MCF 10A (cell line): ENCODE results near the gene CNDP2. TPM values are rescaled to one million over a fixed set of nuclear protein-coding genes. Genes with fewer than 3 reads are reported as not detected.
"Not testable (repeated sequence)": the region's sequence is repeated elsewhere in the genome, so short reads cannot be mapped to it uniquely, and the experiment has no call there.

Source experiments
- BruUV-seq: library from RNA; stranded (reverse); fragments of 400-500 nt; replicated peaks from 2 replicates; lab custom pipeline; 2021; lab: Mats Ljungman, UMichigan
- CTCF ChIA-PET: fragments of 300-600 bp; sonication (Branson Sonifier 250); formaldehyde crosslinking; extraction: SDS; loops from one replicate; lab custom pipeline; 2021; ENCODE audit warnings: antibody characterized with exemption, inconsistent platforms; lab: Yijun Ruan, JAX
- POLR2A ChIA-PET: fragments of 300-600, 350-650 bp; sonication (Branson Sonifier 250); formaldehyde crosslinking; extraction: SDS; loops from one replicate; lab custom pipeline; 2020; ENCODE audit warnings: antibody characterized with exemption, inconsistent platforms; lab: Yijun Ruan, JAX
- DNase-seq: peaks from one replicate; pipeline ENCODE4 v3.0.0-alpha.2; 2018; ENCODE audit not compliant: unreplicated experiment
- H3K27ac Mint-ChIP-seq: one replicate; pipeline ENCODE4 v1.8.0; 2022; ENCODE audit warnings: mild to moderate bottlenecking, low read depth, mixed read lengths; ENCODE audit not compliant: unreplicated experiment
- H3K27me3 Mint-ChIP-seq: one replicate; pipeline ENCODE4 v1.8.0; 2022; ENCODE audit warnings: mixed read lengths; ENCODE audit not compliant: insufficient read depth, unreplicated experiment
- H3K36me3 Mint-ChIP-seq: one replicate; pipeline ENCODE4 v1.8.0; 2022; ENCODE audit warnings: mild to moderate bottlenecking, moderate library complexity, mixed read lengths; ENCODE audit not compliant: insufficient read depth, unreplicated experiment
- H3K4me1 Mint-ChIP-seq: one replicate; pipeline ENCODE4 v1.8.0; 2022; ENCODE audit warnings: mixed read lengths; ENCODE audit not compliant: insufficient read depth, unreplicated experiment
- H3K4me3 Mint-ChIP-seq: one replicate; pipeline ENCODE4 v1.8.0; 2022; ENCODE audit warnings: mild to moderate bottlenecking, moderate library complexity, mixed read lengths; ENCODE audit not compliant: unreplicated experiment
- H3K9me3 Mint-ChIP-seq: one replicate; pipeline ENCODE4 v1.8.0; 2022; ENCODE audit warnings: mixed read lengths; ENCODE audit not compliant: unreplicated experiment
- CTCF ChIP-seq: fragments of 200-600 bp; IDR thresholded peaks from one replicate; pipeline ENCODE4 v1.8.0; 2022; ENCODE audit warnings: antibody characterized with exemption, mild to moderate bottlenecking; ENCODE audit not compliant: unreplicated experiment
- intact Hi-C: fragments of 100-400 bp; cut with micrococcal nuclease; formaldehyde crosslinking; loops from 2 replicates; pipeline ENCODE4 v1.14.1; 2022
- total RNA-seq: library from RNA; stranded (reverse); gene quantifications from 2 replicates; pipeline ENCODE4 v1.2.3, GENCODE V29; 2022

The CNDP2 gene
- total RNA-seq, 1 experiment from 2014 or later: 194 TPM

- intact Hi-C loops: loop anchor here (2.0 to 5.0 kb wide), 2 partner anchors 54 to 207 kb away; partner anchors contain the start of gene CYB5A
- Mint-ChIP-seq H3K27ac (peak overlapping the region; percentile 88), H3K4me1 (peaks cover 22% of the 10 kb centered on the region), H3K4me3 (peak overlapping the region; percentile 71), H3K36me3 (peaks cover 40% of the 10 kb centered on the region), H3K27me3 (no peaks in the 10 kb centered on the region), H3K9me3 (no peaks in the 10 kb centered on the region)
- no TSS peak for BruUV-seq
- no peak for TF ChIP-seq CTCF
- POLR2A ChIA-PET: interaction anchor here (0.6 to 2.7 kb wide), 6 partner anchors 33 to 302 kb away, joined by 3 to 13 read pairs (median 4); no protein-coding TSS in a partner anchor
- CTCF ChIA-PET: interaction anchor here (0.7 to 6.0 kb wide), 5 partner anchors 47 to 1697 kb away, joined by 3 to 57 read pairs (median 4); no protein-coding TSS in a partner anchor
- DNase-seq: peak; percentile 41
Measured at GRCh38 chr18:74498712-74499627, 2.8 kb downstream of the CNDP2 start.

- no peaks in the 10 kb centered on the region for H3K9me3 Mint-ChIP-seq
Measured at GRCh38 chr18:74499633-74500032, 3.5 kb downstream of the CNDP2 start.

GRCh38 chr18:74500372-74500771 is 4.2 kb downstream of the CNDP2 start:
- no peaks in the 10 kb centered on the region for H3K27me3 Mint-ChIP-seq
- H3K36me3 Mint-ChIP-seq: peaks cover 45% of the 10 kb centered on the region
- H3K4me1 Mint-ChIP-seq: peaks cover 22% of the 10 kb centered on the region
- POLR2A ChIA-PET: interaction anchor here (0.7 to 2.7 kb wide), 3 partner anchors 42 to 140 kb away, joined by 3 to 13 read pairs (median 3); no protein-coding TSS in a partner anchor
- no peaks in the 10 kb centered on the region for H3K9me3 Mint-ChIP-seq
- CTCF ChIA-PET: interaction anchor here (0.6 to 6.0 kb wide), 5 partner anchors 51 to 340 kb away, joined by 3 to 57 read pairs (median 4); no protein-coding TSS in a partner anchor
- BruUV-seq: no TSS peak
- TF ChIP-seq CTCF: no peak
- intact Hi-C loops: no loop called here
- peak overlapping the region; percentile 16 for H3K4me3 Mint-ChIP-seq
- H3K27ac Mint-ChIP-seq: peak overlapping the region; percentile 81
- no peak for DNase-seq

More at GRCh38 chr18:74499633-74500032, 3.5 kb downstream of the CNDP2 start:
- DNase-seq: peak; percentile 69
- H3K27ac Mint-ChIP-seq: peak overlapping the region; percentile 88
- ChIA-PET CTCF (interaction anchor here (0.7 to 6.0 kb wide), 5 partner anchors 47 to 317 kb away, joined by 3 to 57 read pairs (median 4); no protein-coding TSS in a partner anchor), POLR2A (interaction anchor here (0.6 to 2.7 kb wide), 4 partner anchors 42 to 139 kb away, joined by 3 to 13 read pairs (median 3); no protein-coding TSS in a partner anchor)
- intact Hi-C loops: loop anchor here (2.0 to 5.0 kb wide), 2 partner anchors 53 to 207 kb away; partner anchors contain the start of gene CYB5A
- no peaks in the 10 kb centered on the region for H3K27me3 Mint-ChIP-seq
- H3K4me1 Mint-ChIP-seq: peaks cover 22% of the 10 kb centered on the region
- TF ChIP-seq CTCF: no peak
- no TSS peak for BruUV-seq
- H3K4me3 Mint-ChIP-seq: peak overlapping the region; percentile 71
- peaks cover 40% of the 10 kb centered on the region for H3K36me3 Mint-ChIP-seq

- intact Hi-C loops, H3K27me3 Mint-ChIP-seq, BruUV-seq, DNase-seq, H3K9me3 Mint-ChIP-seq: not testable (repeated sequence)
- CTCF ChIA-PET: interaction anchor here (0.6 to 1.2 kb wide), 3 partner anchors 147 to 341 kb away, joined by 3 to 4 read pairs (median 4); no protein-coding TSS in a partner anchor
- peaks cover 49% of the 10 kb centered on the region for H3K36me3 Mint-ChIP-seq
- peak overlapping the region; percentile 81 for H3K27ac Mint-ChIP-seq
- peak overlapping the region; percentile 16 for H3K4me3 Mint-ChIP-seq
- H3K4me1 Mint-ChIP-seq: peaks cover 22% of the 10 kb centered on the region
- POLR2A ChIA-PET: interaction anchor here (2.7 kb wide), 1 partner anchor 41 kb away, joined by 13 read pairs; no protein-coding TSS in a partner anchor
Measured at GRCh38 chr18:74500774-74501173, 4.6 kb downstream of the CNDP2 start.
